Caco-2 (cell line): Measurements from ENCODE around the gene HJV. TPM values are rescaled to one million over a fixed set of nuclear protein-coding genes. Genes with fewer than 3 reads are reported as not detected.
A peak's percentile ranks its signal among the peaks of the same experiment; 100 is the strongest.

ENCODE experiments used
- BruUV-seq: library from RNA; stranded (reverse); fragments of 400-500 nt; replicated peaks from 2 replicates; lab custom pipeline; 2021; lab: Mats Ljungman, UMichigan
- CTCF ChIA-PET: fragments of 300-600 bp; sonication (Branson Sonifier 250); formaldehyde crosslinking; loops from one replicate; lab custom pipeline; 2022; ENCODE audit warnings: antibody characterized with exemption; lab: Charles Lee
- POLR2A ChIA-PET: fragments of 300-600 bp; sonication (Branson Sonifier 250); formaldehyde crosslinking; loops from one replicate; lab custom pipeline; 2022; ENCODE audit warnings: antibody characterized with exemption; lab: Charles Lee
- DNase-seq, 2 experiments: peaks; one replicate each; pipeline versions ENCODE4 v3.0.0 to v3.0.0-alpha.2; 2020 to 2022
- H3K27me3 ChIP-seq: replicated peaks from 2 replicates; pipeline ENCODE4 v1.6.0; 2011; ENCODE audit warnings: low read length; ENCODE audit not compliant: control insufficient read depth, insufficient read depth
- H3K36me3 ChIP-seq: 2 replicates; pipeline ENCODE4 v1.5.1; 2011; ENCODE audit warnings: low read length; ENCODE audit not compliant: control insufficient read depth, insufficient read depth
- H3K4me1 ChIP-seq: fragments of 250-450 bp; sonication (Bioruptor Pico); 2 replicates; pipeline ENCODE4 v1.5.1; 2020; ENCODE audit warnings: mild to moderate bottlenecking
- H3K4me3 ChIP-seq: 2 replicates; pipeline ENCODE4 v1.5.1; 2011; ENCODE audit warnings: low read depth, mild to moderate bottlenecking, control low read depth, low read length
- H3K9me3 ChIP-seq: fragments of 250-450 bp; sonication (Bioruptor Pico); 2 replicates; pipeline ENCODE4 v1.5.1; 2020; ENCODE audit warnings: mild to moderate bottlenecking, moderate library complexity
- H3K27ac Mint-ChIP-seq: one replicate; pipeline ENCODE4 v1.8.0; 2022; ENCODE audit warnings: mixed read lengths; ENCODE audit not compliant: unreplicated experiment
- H3K27me3 Mint-ChIP-seq: one replicate; pipeline ENCODE4 v1.8.0; 2022; ENCODE audit warnings: mixed read lengths; ENCODE audit not compliant: insufficient read depth, unreplicated experiment
- H3K36me3 Mint-ChIP-seq: one replicate; pipeline ENCODE4 v1.8.0; 2022; ENCODE audit warnings: mild to moderate bottlenecking, mixed read lengths; ENCODE audit not compliant: insufficient read depth, unreplicated experiment
- H3K4me1 Mint-ChIP-seq: one replicate; pipeline ENCODE4 v1.8.0; 2022; ENCODE audit warnings: low read depth, mixed read lengths; ENCODE audit not compliant: unreplicated experiment
- H3K4me3 Mint-ChIP-seq: one replicate; pipeline ENCODE4 v1.8.0; 2022; ENCODE audit warnings: mild to moderate bottlenecking, moderate library complexity, mixed read lengths; ENCODE audit not compliant: unreplicated experiment
- H3K9me3 Mint-ChIP-seq: one replicate; pipeline ENCODE4 v1.8.0; 2022; ENCODE audit warnings: mixed read lengths; ENCODE audit not compliant: unreplicated experiment
- intact Hi-C: fragments of 100-400 bp; cut with micrococcal nuclease; formaldehyde crosslinking; loops from one replicate; pipeline ENCODE4 v1.10.0; 2022; ENCODE audit not compliant: unreplicated experiment
- total RNA-seq: library from RNA; stranded (reverse); gene quantifications from 2 replicates; pipeline ENCODE4 v1.2.3, GENCODE V29; 2022
- TF ChIP-seq, protein P1 (sequence below), 2 experiments: fragments of 200-600 bp in 1 of 2; IDR thresholded peaks; 1 replicate in 1 of 2; 2 replicates in 1 of 2; pipeline versions ENCODE4 v1.5.1 to v1.8.0; 2011 to 2022; ENCODE audit warnings: antibody characterized with exemption in 1 of 2, control low read depth in 1 of 2, inconsistent platforms in 1 of 2, low read depth in 1 of 2, low read length in 1 of 2, mild to moderate bottlenecking in 1 of 2, moderate library complexity in 1 of 2; ENCODE audit not compliant: insufficient read depth in 1 of 2, severe bottlenecking in 1 of 2, unreplicated experiment in 1 of 2

HJV gene
- total RNA-seq, 1 experiment from 2014 or later, result not detected

DNA sequence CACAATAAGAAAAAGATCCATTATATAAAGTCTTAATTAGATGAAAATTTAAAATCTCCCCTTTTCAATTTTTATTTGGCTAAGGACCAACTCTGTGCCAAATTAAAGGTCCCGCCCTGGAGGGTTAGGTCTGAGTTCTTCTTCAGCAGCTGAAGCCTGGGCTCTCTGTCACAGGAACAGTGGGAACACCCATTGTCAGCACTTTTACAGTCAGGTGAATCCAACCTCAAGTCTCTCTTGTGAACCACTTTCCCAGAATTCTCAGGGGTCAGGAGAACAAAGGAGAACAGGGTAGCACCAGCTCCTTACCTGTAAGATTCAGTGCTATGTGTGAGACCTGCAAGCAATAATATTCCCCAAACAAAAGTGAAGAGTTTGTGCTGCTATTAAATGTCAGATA, 25.1 kb upstream of the HJV start:
- Mint-ChIP-seq H3K36me3 (peaks cover 4% of the 10 kb centered on the region), H3K4me1 (peaks cover 21% of the 10 kb centered on the region), H3K27me3 (no peaks in the 10 kb centered on the region), H3K4me3 (no peak overlapping the region), H3K27ac (no peak overlapping the region), H3K9me3 (no peaks in the 10 kb centered on the region)
- intact Hi-C loops, result no loop called here
- no peaks in the 10 kb centered on the region for H3K9me3 ChIP-seq
- no peak for DNase-seq
- no peaks in the 10 kb centered on the region for H3K36me3 ChIP-seq
- no peaks in the 10 kb centered on the region for H3K27me3 ChIP-seq
- no TSS peak for BruUV-seq
- TF ChIP-seq, protein P1, sequence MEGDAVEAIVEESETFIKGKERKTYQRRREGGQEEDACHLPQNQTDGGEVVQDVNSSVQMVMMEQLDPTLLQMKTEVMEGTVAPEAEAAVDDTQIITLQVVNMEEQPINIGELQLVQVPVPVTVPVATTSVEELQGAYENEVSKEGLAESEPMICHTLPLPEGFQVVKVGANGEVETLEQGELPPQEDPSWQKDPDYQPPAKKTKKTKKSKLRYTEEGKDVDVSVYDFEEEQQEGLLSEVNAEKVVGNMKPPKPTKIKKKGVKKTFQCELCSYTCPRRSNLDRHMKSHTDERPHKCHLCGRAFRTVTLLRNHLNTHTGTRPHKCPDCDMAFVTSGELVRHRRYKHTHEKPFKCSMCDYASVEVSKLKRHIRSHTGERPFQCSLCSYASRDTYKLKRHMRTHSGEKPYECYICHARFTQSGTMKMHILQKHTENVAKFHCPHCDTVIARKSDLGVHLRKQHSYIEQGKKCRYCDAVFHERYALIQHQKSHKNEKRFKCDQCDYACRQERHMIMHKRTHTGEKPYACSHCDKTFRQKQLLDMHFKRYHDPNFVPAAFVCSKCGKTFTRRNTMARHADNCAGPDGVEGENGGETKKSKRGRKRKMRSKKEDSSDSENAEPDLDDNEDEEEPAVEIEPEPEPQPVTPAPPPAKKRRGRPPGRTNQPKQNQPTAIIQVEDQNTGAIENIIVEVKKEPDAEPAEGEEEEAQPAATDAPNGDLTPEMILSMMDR (IDR thresholded peaks at IDR 0.05; ENCODE audit: insufficient read depth in 1 of 2, low read depth in 1 of 2, low read length in 1 of 2, severe bottlenecking in 1 of 2, unreplicated experiment in 1 of 2), result no peak
- ChIA-PET POLR2A (no interaction called here), CTCF (no interaction called here)
- peaks cover 32% of the 10 kb centered on the region for H3K4me1 ChIP-seq
- H3K4me3 ChIP-seq, result no peak overlapping the region

GRCh38 chr1:146039844-146040194, 18.3 kb upstream of the HJV start:
- H3K27me3 ChIP-seq, result no peaks in the 10 kb centered on the region
- H3K36me3 ChIP-seq, result no peaks in the 10 kb centered on the region
- TF ChIP-seq, protein P1 (IDR thresholded peaks at IDR 0.05; ENCODE audit: insufficient read depth in 1 of 2, low read depth in 1 of 2, low read length in 1 of 2, severe bottlenecking in 1 of 2, unreplicated experiment in 1 of 2), result no peak
- 0 out of 2 replicates have a peak, but pooled peaks cover under 1% of the 10 kb centered on the region for H3K4me1 ChIP-seq
- DNase-seq, result no peak
- intact Hi-C loops, result loop anchor here (1.0 to 5.0 kb wide), 3 partner anchors 11 to 148 kb away; partner anchors contain the start of genes ANKRD34A and POLR3GL
- Mint-ChIP-seq H3K27ac (peak overlapping the region; percentile 100), H3K4me1 (peaks cover 13% of the 10 kb centered on the region), H3K27me3 (peaks cover 8% of the 10 kb centered on the region), H3K4me3 (peak overlapping the region; percentile 92), H3K9me3 (no peaks in the 10 kb centered on the region), H3K36me3 (peaks cover 53% of the 10 kb centered on the region)
- POLR2A ChIA-PET, result interaction anchor here (0.7 to 6.4 kb wide), 3 partner anchors 11 to 180 kb away, joined by 3 to 88 read pairs (median 6); no protein-coding TSS in a partner anchor
- no peak overlapping the region for H3K4me3 ChIP-seq
- CTCF ChIA-PET, result no interaction called here
- no TSS peak for BruUV-seq
- no peaks in the 10 kb centered on the region for H3K9me3 ChIP-seq

DNA sequence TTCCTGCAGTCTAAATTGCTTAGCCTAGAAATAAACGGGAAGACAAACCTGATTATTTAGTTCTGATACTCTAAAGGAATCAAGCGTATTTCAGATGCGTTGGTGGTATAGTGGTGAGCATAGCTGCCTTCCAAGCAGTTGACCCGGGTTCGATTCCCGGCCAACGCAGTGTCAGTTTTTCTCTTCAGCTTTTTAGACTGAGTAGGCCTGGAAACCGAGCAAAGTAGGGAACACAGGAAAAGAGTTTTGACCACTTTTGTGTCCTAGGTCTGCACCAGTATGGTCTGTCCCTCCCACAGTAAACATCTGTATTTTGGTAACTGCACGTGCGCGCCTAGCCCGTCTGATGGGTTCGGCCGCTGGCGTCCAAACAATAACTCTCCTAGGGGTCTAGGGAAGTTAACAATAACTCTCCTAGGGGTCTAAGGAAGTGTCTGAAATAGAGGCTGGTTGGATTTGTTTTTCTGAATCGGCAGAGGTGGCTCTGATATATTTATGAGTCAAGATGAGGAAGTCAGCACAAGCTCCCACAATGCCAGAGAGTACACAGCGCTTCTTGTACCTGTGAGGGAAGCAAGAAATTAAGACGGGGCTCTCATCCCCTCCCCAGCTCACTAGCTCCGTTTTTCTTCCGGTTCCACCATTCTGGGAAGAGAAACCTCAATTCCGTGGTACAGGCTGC, 15.6 kb upstream of the HJV start:
- Mint-ChIP-seq H3K27me3 (peaks cover 8% of the 10 kb centered on the region), H3K4me3 (peak overlapping the region; percentile 92), H3K27ac (peak overlapping the region; percentile 100), H3K9me3 (no peaks in the 10 kb centered on the region), H3K4me1 (peaks cover 13% of the 10 kb centered on the region), H3K36me3 (peaks cover 53% of the 10 kb centered on the region)
- intact Hi-C loops, result loop anchor here (1.0 to 5.0 kb wide), 3 partner anchors 30 to 145 kb away; partner anchors contain the start of genes ANKRD34A and POLR3GL
- POLR2A ChIA-PET, result interaction anchor here (1.9 to 6.4 kb wide), 2 partner anchors 14 to 110 kb away, joined by 9 to 88 read pairs; partner anchors contain the start of gene RBM8A
- Histone ChIP-seq H3K4me1 (0 out of 2 replicates have a peak, but pooled peaks cover 3% of the 10 kb centered on the region), H3K9me3 (no peaks in the 10 kb centered on the region), H3K36me3 (no peaks in the 10 kb centered on the region), H3K4me3 (peak overlapping the region; percentile 82), H3K27me3 (no peaks in the 10 kb centered on the region)
- CTCF ChIA-PET, result interaction anchor here (1.4 kb wide), 1 partner anchor 79 kb away, joined by 4 read pairs; the partner anchor contains the start of gene LIX1L
- no TSS peak for BruUV-seq
- TF ChIP-seq, protein P1 (IDR thresholded peaks at IDR 0.05; ENCODE audit: insufficient read depth in 1 of 2, low read depth in 1 of 2, low read length in 1 of 2, severe bottlenecking in 1 of 2, unreplicated experiment in 1 of 2), result no peak
- DNase-seq, result peak; percentile 84 to 90
